C4-2B (cell line): ENCODE data around the gene FEV.

Experiments used
- CTCF ChIP-seq: fragments of 450-650 bp; conservative IDR thresholded peaks from 2 replicates; pipeline ENCODE4 v1.5.1; 2017; ENCODE audit warnings: mild to moderate bottlenecking
- ZFX ChIP-seq: fragments of 450-650 bp; IDR thresholded peaks from 2 replicates; pipeline ENCODE4 v1.6.1; 2017

DNA sequence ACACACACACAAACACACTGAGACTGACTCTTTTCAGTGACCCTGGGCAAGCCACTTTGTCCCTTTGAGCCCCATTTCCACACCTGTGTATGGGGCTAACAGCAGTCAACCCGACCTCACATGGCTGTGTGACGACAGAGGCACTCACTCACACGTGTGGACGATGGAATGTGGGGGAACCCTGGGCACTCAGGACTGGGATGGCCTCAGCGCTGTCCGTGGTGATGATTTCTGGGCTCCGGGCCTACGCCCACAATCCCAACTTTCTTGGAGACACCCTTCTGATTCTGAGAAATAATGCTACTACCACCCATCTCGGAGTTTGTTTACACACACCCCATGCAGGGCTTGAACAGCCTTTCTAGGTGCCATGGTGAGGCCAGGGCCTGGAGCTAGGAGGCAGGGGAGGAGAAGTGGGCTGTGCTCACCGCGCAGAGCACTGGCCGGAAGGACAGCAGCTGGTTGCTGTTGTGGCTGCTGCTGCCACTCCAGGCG, 6.7 kb upstream of the FEV start:
- no peak for TF ChIP-seq CTCF
- no peak for TF ChIP-seq ZFX
